ENCODE data around the gene TALDO1. TPM values are rescaled to one million over a fixed set of nuclear protein-coding genes. Genes with fewer than 3 reads are reported as not detected.

TALDO1 gene
- total RNA-seq, 1 experiment from 2014 or later, result 173 TPM

DNA sequence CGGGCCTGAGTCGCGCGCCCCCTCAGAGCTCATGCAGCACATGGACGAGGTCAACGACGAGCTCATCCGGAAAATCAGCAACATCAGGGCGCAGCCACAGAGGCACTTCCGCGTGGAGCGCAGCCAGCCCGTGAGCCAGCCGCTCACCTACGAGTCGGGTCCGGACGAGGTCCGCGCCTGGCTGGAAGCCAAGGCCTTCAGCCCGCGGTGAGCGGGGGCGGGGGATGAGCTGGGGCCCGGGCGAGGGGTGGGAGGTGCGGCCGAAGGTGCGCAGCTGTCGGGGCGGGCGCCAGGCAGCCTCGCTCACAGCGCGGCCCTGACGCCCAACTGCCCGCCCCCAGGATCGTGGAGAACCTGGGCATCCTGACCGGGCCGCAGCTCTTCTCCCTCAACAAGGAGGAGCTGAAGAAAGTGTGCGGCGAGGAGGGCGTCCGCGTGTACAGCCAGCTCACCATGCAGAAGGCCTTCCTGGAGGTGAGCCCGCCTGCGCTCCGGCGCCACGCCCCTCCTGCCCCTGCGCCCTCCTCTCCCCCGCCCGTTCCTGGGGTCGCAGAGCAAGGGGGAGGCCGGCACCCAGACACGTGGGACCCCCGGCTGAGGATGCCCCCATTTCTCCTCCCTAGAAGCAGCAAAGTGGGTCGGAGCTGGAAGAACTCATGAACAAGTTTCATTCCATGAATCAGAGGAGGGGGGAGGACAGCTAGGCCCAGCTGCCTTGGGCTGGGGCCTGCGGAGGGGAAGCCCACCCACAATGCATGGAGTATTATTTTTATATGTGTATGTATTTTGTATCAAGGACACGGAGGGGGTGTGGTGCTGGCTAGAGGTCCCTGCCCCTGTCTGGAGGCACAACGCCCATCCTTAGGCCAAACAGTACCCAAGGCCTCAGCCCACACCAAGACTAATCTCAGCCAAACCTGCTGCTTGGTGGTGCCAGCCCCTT lies 20.7 kb upstream of the TALDO1 start:
- Histone ChIP-seq H3K9me3 (ENCODE audit: low read depth, low read length, poor library complexity, severe bottlenecking) (no peaks in the 10 kb centered on the region), H3K4me3 (ENCODE audit: low read depth, low read length, poor library complexity, severe bottlenecking) (no peak overlapping the region), H3K36me3 (ENCODE audit: insufficient read depth, low read length, poor library complexity, severe bottlenecking) (no peaks in the 10 kb centered on the region), H3K4me1 (ENCODE audit: insufficient read depth, low read length, poor library complexity, severe bottlenecking) (no peaks in the 10 kb centered on the region), H3K27me3 (replicated peaks; ENCODE audit: insufficient read depth, low read depth, low read length, poor library complexity) (peaks cover 18% of the 10 kb centered on the region), H3K27ac (ENCODE audit: low read depth, low read length, poor library complexity, severe bottlenecking) (no peak overlapping the region)
- ChIA-PET POLR2A (ENCODE audit: low non-redundant PET) (no interaction called here), CTCF (interaction anchor here (1.0 kb wide), 1 partner anchor 31 kb away, joined by 7 read pairs; the partner anchor contains the start of gene TMEM80)
- no peak for DNase-seq (ENCODE audit: low spot score)
- no peak for TF ChIP-seq EZH2 (IDR thresholded peaks at IDR 0.05; ENCODE audit: borderline replicate concordance, low read depth, low read length, poor library complexity, severe bottlenecking)
- TF ChIP-seq, protein P1, sequence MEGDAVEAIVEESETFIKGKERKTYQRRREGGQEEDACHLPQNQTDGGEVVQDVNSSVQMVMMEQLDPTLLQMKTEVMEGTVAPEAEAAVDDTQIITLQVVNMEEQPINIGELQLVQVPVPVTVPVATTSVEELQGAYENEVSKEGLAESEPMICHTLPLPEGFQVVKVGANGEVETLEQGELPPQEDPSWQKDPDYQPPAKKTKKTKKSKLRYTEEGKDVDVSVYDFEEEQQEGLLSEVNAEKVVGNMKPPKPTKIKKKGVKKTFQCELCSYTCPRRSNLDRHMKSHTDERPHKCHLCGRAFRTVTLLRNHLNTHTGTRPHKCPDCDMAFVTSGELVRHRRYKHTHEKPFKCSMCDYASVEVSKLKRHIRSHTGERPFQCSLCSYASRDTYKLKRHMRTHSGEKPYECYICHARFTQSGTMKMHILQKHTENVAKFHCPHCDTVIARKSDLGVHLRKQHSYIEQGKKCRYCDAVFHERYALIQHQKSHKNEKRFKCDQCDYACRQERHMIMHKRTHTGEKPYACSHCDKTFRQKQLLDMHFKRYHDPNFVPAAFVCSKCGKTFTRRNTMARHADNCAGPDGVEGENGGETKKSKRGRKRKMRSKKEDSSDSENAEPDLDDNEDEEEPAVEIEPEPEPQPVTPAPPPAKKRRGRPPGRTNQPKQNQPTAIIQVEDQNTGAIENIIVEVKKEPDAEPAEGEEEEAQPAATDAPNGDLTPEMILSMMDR (conservative IDR thresholded peaks at IDR 0.05; ENCODE audit: low read depth, low read length), result no peak
- BruUV-seq (replicated peaks), result no TSS peak
- intact Hi-C loops (cut with micrococcal nuclease; ENCODE audit: unreplicated experiment), result loop anchor here (10.0 kb wide), 1 partner anchor 172 kb away; no protein-coding TSS in a partner anchor

DNA sequence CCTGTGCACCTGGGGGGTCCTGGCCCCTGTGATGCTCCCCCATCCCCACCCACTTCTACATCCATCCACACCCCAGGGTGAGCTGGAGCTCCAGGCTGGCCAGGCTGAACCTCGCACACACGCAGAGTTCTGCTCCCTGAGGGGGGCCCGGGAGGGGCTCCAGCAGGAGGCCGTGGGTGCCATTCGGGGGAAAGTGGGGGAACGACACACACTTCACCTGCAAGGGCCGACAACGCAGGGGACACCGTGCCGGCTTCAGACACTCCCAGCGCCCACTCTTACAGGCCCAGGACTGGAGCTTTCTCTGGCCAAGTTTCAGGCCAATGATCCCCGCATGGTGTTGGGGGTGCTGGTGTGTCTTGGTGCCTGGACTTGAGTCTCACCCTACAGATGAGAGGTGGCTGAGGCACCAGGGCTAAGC lies 20.0 kb upstream of the TALDO1 start:
- ChIA-PET CTCF (no interaction called here), POLR2A (ENCODE audit: low non-redundant PET) (interaction anchor here (0.6 kb wide), 1 partner anchor 17 kb away, joined by 5 read pairs; no protein-coding TSS in a partner anchor)
- H3K4me1 ChIP-seq (ENCODE audit: insufficient read depth, low read length, poor library complexity, severe bottlenecking), result no peaks in the 10 kb centered on the region
- TF ChIP-seq, protein P1 (conservative IDR thresholded peaks at IDR 0.05; ENCODE audit: low read depth, low read length), result no peak
- TF ChIP-seq EZH2 (IDR thresholded peaks at IDR 0.05; ENCODE audit: borderline replicate concordance, low read depth, low read length, poor library complexity, severe bottlenecking), result no peak
- DNase-seq (ENCODE audit: low spot score), result no peak
- peaks cover 11% of the 10 kb centered on the region for H3K27me3 ChIP-seq (replicated peaks; ENCODE audit: insufficient read depth, low read depth, low read length, poor library complexity)
- intact Hi-C loops (cut with micrococcal nuclease; ENCODE audit: unreplicated experiment), result loop anchor here (10.0 kb wide), 1 partner anchor 172 kb away; no protein-coding TSS in a partner anchor
- H3K9me3 ChIP-seq (ENCODE audit: low read depth, low read length, poor library complexity, severe bottlenecking), result no peaks in the 10 kb centered on the region
- H3K27ac ChIP-seq (ENCODE audit: low read depth, low read length, poor library complexity, severe bottlenecking), result no peak overlapping the region
- no TSS peak for BruUV-seq (replicated peaks)
- H3K36me3 ChIP-seq (ENCODE audit: insufficient read depth, low read length, poor library complexity, severe bottlenecking), result no peaks in the 10 kb centered on the region
- H3K4me3 ChIP-seq (ENCODE audit: low read depth, low read length, poor library complexity, severe bottlenecking), result no peak overlapping the region

DNA sequence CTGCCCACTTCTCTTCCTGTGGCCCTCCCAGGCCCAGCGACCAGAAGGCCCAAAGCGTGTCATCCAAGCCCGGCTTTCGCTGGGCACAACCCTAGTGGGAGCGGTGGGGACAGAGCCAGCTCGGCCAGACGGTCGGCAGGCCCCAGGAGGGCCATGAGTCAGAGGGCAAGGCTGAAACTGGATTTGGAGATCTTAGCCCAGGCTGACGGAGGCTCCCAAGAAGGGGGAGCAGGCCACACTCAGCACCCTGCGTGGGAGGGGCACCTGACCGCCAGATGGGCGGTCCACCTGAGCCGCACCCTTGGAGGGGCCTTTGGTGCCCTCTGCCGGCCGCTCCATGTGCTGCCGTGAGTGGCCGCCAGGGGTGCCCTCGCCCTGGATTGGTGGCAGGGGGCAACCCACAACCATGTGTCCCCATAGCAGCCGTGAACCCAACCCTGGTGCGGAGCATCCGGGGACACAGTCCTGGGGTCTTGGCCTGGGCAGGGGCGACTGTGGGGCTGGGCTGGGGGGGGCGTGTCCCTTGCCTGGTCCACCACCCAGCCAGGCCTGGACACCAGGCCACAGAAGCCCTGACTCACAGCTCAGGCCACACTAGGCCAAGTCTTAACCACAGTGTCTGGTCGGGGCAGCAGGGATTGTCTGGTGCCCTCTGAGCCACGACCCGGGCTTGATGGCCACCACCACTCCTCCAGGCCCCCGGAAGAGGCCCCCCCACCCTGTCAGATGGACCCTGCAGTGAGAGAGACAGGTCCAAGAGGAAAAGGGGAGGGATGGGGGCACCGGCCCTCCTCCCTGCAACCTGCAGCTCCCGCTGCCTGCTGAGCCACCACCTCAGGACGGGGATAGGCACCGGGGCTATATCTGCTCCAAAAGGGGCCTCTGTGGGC lies 19.2 kb upstream of the TALDO1 start:
- no peaks in the 10 kb centered on the region for H3K9me3 ChIP-seq (ENCODE audit: low read depth, low read length, poor library complexity, severe bottlenecking)
- POLR2A ChIA-PET (ENCODE audit: low non-redundant PET), result interaction anchor here (0.6 kb wide), 1 partner anchor 16 kb away, joined by 5 read pairs; no protein-coding TSS in a partner anchor
- TF ChIP-seq, protein P1 (conservative IDR thresholded peaks at IDR 0.05; ENCODE audit: low read depth, low read length), result peak; percentile 91
- TF ChIP-seq EZH2 (IDR thresholded peaks at IDR 0.05; ENCODE audit: borderline replicate concordance, low read depth, low read length, poor library complexity, severe bottlenecking), result no peak
- H3K27ac ChIP-seq (ENCODE audit: low read depth, low read length, poor library complexity, severe bottlenecking), result no peak overlapping the region
- no peaks in the 10 kb centered on the region for H3K36me3 ChIP-seq (ENCODE audit: insufficient read depth, low read length, poor library complexity, severe bottlenecking)
- CTCF ChIA-PET, result no interaction called here
- no peak overlapping the region for H3K4me3 ChIP-seq (ENCODE audit: low read depth, low read length, poor library complexity, severe bottlenecking)
- peak; percentile 55 for DNase-seq (ENCODE audit: low spot score)
- intact Hi-C loops (cut with micrococcal nuclease; ENCODE audit: unreplicated experiment), result loop anchor here (10.0 kb wide), 1 partner anchor 173 kb away; no protein-coding TSS in a partner anchor
- no TSS peak for BruUV-seq (replicated peaks)
- peaks cover 8% of the 10 kb centered on the region for H3K27me3 ChIP-seq (replicated peaks; ENCODE audit: insufficient read depth, low read depth, low read length, poor library complexity)
- H3K4me1 ChIP-seq (ENCODE audit: insufficient read depth, low read length, poor library complexity, severe bottlenecking), result no peaks in the 10 kb centered on the region
